MM.1S (cell line): ENCODE results near the gene NCS1.

Source experiments
- EZH2 ChIP-seq: fragments of 300-600 bp; sonication (generic); optimal IDR thresholded peaks from 2 replicates; pipeline ENCODE3; 2017; ENCODE audit warnings: low read depth, mild to moderate bottlenecking, antibody characterized with exemption, low read length, mixed read lengths
- EZH2phosphoT487 ChIP-seq: fragments of 300-600 bp; sonication (generic); IDR thresholded peaks from 2 replicates; pipeline ENCODE4 v1.6.1; 2018; ENCODE audit warnings: antibody characterized with exemption, low read length
- TF ChIP-seq, protein P1 (sequence below): fragments of 300-600 bp; sonication (generic); IDR thresholded peaks from 2 replicates; pipeline ENCODE4 v1.5.1; 2016; ENCODE audit warnings: antibody characterized with exemption, low read length, mixed read lengths

DNA sequence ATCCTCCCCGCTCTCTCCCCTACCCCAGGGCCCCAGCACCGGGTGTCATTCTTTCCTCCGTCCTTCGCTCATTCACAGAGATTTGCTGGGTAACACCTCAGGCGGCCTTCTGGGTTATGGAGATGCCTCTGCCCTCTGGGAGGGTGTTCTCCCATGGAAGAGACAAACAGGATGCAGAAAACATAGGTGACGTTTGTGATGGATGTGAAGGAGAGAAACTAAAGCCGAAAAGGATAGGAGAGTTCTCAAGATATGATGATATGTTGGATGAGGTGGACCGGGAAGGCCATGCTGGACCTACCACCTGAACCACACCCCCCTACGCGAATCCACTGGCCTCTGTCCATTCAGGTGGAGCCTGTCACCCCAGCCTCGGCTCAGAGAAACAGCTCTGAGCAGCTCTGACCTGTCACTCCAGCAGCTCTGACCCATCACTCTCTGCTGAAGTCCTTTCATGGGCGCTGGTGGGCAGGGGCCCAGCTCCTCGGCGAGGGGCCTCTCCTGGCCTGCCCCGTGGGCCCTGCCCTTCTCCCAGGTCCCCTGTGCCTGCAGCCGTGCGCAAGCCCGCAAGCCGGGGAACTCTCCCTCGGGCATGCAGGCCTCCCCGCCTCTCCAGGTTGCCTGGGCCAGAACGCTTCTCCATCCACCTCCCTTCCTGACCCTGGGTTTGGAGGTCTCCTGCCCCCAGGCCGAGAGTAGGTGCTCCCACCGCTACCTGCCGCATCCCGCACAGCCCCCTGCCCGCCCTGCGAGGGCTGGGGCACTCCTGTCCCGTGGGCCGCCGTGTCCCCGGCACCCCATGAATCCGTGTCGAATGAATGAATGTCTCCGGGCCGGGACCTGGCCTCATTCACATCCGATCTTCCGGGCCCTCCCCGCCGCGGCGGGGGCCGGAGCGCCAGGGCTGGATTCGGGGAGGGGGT, 717 bp upstream of the NCS1 start:
- TF ChIP-seq EZH2 = peak; percentile 86
- TF ChIP-seq, protein P1, sequence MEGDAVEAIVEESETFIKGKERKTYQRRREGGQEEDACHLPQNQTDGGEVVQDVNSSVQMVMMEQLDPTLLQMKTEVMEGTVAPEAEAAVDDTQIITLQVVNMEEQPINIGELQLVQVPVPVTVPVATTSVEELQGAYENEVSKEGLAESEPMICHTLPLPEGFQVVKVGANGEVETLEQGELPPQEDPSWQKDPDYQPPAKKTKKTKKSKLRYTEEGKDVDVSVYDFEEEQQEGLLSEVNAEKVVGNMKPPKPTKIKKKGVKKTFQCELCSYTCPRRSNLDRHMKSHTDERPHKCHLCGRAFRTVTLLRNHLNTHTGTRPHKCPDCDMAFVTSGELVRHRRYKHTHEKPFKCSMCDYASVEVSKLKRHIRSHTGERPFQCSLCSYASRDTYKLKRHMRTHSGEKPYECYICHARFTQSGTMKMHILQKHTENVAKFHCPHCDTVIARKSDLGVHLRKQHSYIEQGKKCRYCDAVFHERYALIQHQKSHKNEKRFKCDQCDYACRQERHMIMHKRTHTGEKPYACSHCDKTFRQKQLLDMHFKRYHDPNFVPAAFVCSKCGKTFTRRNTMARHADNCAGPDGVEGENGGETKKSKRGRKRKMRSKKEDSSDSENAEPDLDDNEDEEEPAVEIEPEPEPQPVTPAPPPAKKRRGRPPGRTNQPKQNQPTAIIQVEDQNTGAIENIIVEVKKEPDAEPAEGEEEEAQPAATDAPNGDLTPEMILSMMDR = no peak
- TF ChIP-seq EZH2phosphoT487 = peak; percentile 74; the same call in 1 of the 2 replicates
